Measurements from ENCODE around the gene ACTA1.

- TF ChIP-seq CTCF (IDR thresholded peaks at IDR 0.05) (no peak), EZH2 (IDR thresholded peaks at IDR 0.05; ENCODE audit: borderline replicate concordance, insufficient read depth, low read depth, low read length, poor library complexity, severe bottlenecking) (no peak)
Observed at GRCh38 chr1:229428256-229428655, 5.6 kb downstream of the ACTA1 start.

Measured in B cell (primary cell).